ENCODE data around the gene DCTPP1. TPM values are rescaled to one million over a fixed set of nuclear protein-coding genes. Genes with fewer than 3 reads are reported as not detected.
A peak's percentile ranks its signal among the peaks of the same experiment; 100 is the strongest.

Gene DCTPP1
- total RNA-seq, 1 experiment from 2014 or later, result 64.1 TPM

- Histone ChIP-seq H3K79me2 (ENCODE audit: low read length) (no peaks in the 10 kb centered on the region), H4K20me1 (ENCODE audit: low read length) (no peaks in the 10 kb centered on the region), H3K36me3 (ENCODE audit: low read depth, low read length) (no peaks in the 10 kb centered on the region; the same call in 1 of the 2 replicates), H3K4me1 (ENCODE audit: insufficient read depth, low read length) (peaks cover 6% of the 10 kb centered on the region; the same call in 1 of the 2 replicates), H3K9ac (ENCODE audit: low read length) (no peak overlapping the region), H2AFZ (ENCODE audit: low read length) (peak overlapping the region; percentile 69; the same call in 1 of the 2 replicates), H3K9me3 (ENCODE audit: low read length) (no peaks in the 10 kb centered on the region), H3K4me2 (ENCODE audit: low read length) (peak overlapping the region; percentile 84), H3K27me3 (ENCODE audit: low read length) (no peaks in the 10 kb centered on the region), H3F3A (ENCODE audit: low read length, unreplicated experiment) (no peaks in the 10 kb centered on the region), H3K27ac (ENCODE audit: low read length) (no peak overlapping the region), H3K9me2 (replicated peaks; ENCODE audit: low read length) (no peaks in the 10 kb centered on the region), H3K4me3 (ENCODE audit: low read length) (peak overlapping the region; percentile 68)
- ChIA-PET POLR2A (ENCODE audit: unreplicated experiment) (interaction anchor here (0.5 to 0.9 kb wide), 5 partner anchors 14 to 192 kb away, joined by 3 to 18 read pairs (median 4); partner anchors contain the start of genes TBC1D10B, ZNF689 and ZNF764), CTCF (interaction anchor here (0.8 to 1.0 kb wide), 2 partner anchors 9 to 12 kb away, joined by 4 to 8 read pairs; no protein-coding TSS in a partner anchor)
- intact Hi-C loops (cut with micrococcal nuclease), result no loop called here
- DNase-seq (peak; percentile 15), ATAC-seq (no peak)
- TF ChIP-seq EZH2 (IDR thresholded peaks at IDR 0.05; ENCODE audit: low read length, unreplicated experiment) (no peak), EZH2phosphoT487 (IDR thresholded peaks at IDR 0.05; ENCODE audit: borderline replicate concordance, low read length) (no peak)
- TF ChIP-seq, protein P1, sequence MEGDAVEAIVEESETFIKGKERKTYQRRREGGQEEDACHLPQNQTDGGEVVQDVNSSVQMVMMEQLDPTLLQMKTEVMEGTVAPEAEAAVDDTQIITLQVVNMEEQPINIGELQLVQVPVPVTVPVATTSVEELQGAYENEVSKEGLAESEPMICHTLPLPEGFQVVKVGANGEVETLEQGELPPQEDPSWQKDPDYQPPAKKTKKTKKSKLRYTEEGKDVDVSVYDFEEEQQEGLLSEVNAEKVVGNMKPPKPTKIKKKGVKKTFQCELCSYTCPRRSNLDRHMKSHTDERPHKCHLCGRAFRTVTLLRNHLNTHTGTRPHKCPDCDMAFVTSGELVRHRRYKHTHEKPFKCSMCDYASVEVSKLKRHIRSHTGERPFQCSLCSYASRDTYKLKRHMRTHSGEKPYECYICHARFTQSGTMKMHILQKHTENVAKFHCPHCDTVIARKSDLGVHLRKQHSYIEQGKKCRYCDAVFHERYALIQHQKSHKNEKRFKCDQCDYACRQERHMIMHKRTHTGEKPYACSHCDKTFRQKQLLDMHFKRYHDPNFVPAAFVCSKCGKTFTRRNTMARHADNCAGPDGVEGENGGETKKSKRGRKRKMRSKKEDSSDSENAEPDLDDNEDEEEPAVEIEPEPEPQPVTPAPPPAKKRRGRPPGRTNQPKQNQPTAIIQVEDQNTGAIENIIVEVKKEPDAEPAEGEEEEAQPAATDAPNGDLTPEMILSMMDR (conservative IDR thresholded peaks at IDR 0.05; ENCODE audit: low read depth, low read length), result no peak
- TSS peak; percentile 17 for BruUV-seq (replicated peaks)
Observed at GRCh38 chr16:30418350-30419181, 11.3 kb downstream of the DCTPP1 start.

DNA sequence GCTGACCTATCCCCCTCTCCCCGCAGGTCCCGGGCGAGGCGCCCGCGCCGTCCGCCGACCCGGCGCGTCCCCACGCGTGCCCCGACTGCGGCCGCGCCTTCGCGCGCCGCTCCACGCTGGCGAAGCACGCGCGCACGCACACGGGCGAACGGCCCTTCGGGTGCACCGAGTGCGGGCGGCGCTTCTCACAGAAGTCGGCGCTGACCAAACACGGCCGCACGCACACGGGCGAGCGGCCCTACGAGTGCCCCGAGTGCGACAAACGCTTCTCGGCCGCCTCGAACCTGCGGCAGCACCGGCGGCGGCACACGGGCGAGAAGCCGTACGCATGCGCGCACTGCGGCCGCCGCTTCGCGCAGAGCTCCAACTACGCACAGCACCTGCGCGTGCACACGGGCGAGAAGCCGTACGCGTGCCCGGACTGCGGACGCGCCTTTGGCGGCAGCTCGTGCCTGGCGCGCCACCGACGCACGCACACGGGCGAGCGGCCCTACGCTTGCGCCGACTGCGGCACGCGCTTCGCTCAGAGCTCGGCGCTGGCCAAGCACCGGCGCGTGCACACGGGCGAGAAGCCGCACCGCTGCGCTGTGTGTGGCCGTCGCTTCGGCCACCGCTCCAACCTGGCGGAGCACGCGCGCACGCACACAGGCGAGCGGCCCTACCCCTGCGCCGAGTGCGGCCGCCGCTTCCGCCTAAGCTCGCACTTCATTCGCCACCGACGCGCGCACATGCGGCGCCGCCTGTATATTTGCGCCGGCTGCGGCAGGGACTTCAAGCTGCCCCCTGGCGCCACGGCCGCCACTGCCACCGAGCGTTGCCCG is 12.1 kb downstream of the DCTPP1 start:
- intact Hi-C loops (cut with micrococcal nuclease), result no loop called here
- ChIA-PET CTCF (interaction anchor here (0.5 to 1.0 kb wide), 5 partner anchors 8 to 119 kb away, joined by 3 to 8 read pairs (median 4); partner anchors contain the start of gene DCTPP1), POLR2A (ENCODE audit: unreplicated experiment) (interaction anchor here (0.5 to 0.9 kb wide), 4 partner anchors 13 to 193 kb away, joined by 3 to 18 read pairs (median 6); partner anchors contain the start of genes TBC1D10B, ZNF689 and ZNF764)
- TF ChIP-seq EZH2 (IDR thresholded peaks at IDR 0.05; ENCODE audit: low read length, unreplicated experiment), result no peak
- TF ChIP-seq EZH2phosphoT487 (IDR thresholded peaks at IDR 0.05; ENCODE audit: borderline replicate concordance, low read length), result peak; percentile 99
- TF ChIP-seq, protein P1 (conservative IDR thresholded peaks at IDR 0.05; ENCODE audit: low read depth, low read length), result peak; percentile 33; the same call in 1 of the 2 replicates
- ATAC-seq, result peak; percentile 94
- H3K9me2 ChIP-seq (replicated peaks; ENCODE audit: low read length), result no peaks in the 10 kb centered on the region
- H4K20me1 ChIP-seq (ENCODE audit: low read length), result no peaks in the 10 kb centered on the region
- DNase-seq, result peak; percentile 94
- H3K9me3 ChIP-seq (ENCODE audit: low read length), result no peaks in the 10 kb centered on the region
- H3K79me2 ChIP-seq (ENCODE audit: low read length), result no peaks in the 10 kb centered on the region
- peak overlapping the region; percentile 84 for H3K4me2 ChIP-seq (ENCODE audit: low read length)
- H3K4me3 ChIP-seq (ENCODE audit: low read length), result peak overlapping the region; percentile 68
- peaks cover 6% of the 10 kb centered on the region; the same call in 1 of the 2 replicates for H3K4me1 ChIP-seq (ENCODE audit: insufficient read depth, low read length)
- H3K9ac ChIP-seq (ENCODE audit: low read length), result peak overlapping the region; percentile 10; the same call in 1 of the 2 replicates
- no peaks in the 10 kb centered on the region for H3K27me3 ChIP-seq (ENCODE audit: low read length)
- no peaks in the 10 kb centered on the region for H3F3A ChIP-seq (ENCODE audit: low read length, unreplicated experiment)
- no TSS peak for BruUV-seq (replicated peaks)
- H3K36me3 ChIP-seq (ENCODE audit: low read depth, low read length), result no peaks in the 10 kb centered on the region; the same call in 1 of the 2 replicates
- H3K27ac ChIP-seq (ENCODE audit: low read length), result no peak overlapping the region
- H2AFZ ChIP-seq (ENCODE audit: low read length), result peak overlapping the region; percentile 69; the same call in 1 of the 2 replicates
